AG04450 (cell line): ENCODE results near the gene IRX3. TPM values are rescaled to one million over a fixed set of nuclear protein-coding genes. Genes with fewer than 3 reads are reported as not detected.

Experiments
- CTCF ChIA-PET: fragments of 300-600, 350-600 bp; formaldehyde crosslinking; extraction: SDS; loops from one replicate; lab custom pipeline; 2022; ENCODE audit warnings: antibody characterized with exemption, inconsistent platforms; lab: Charles Lee
- POLR2A ChIA-PET: fragments of 350-600 bp; formaldehyde crosslinking; extraction: SDS; loops from one replicate; lab custom pipeline; 2021; ENCODE audit warnings: antibody characterized with exemption, inconsistent platforms; lab: Yijun Ruan, JAX
- DNase-seq: peaks from one replicate; pipeline ENCODE4 v3.0.0-alpha.2; 2011; ENCODE audit warnings: low read depth, low spot score
- H3K27ac ChIP-seq: one replicate; pipeline ENCODE4 v1.5.1; 2012; ENCODE audit warnings: low read depth, low read length, control low read depth
- H3K27me3 ChIP-seq: one replicate; pipeline ENCODE4 v1.6.0; 2012; ENCODE audit warnings: low read length; ENCODE audit not compliant: control insufficient read depth, insufficient read depth
- H3K4me3 ChIP-seq: 2 replicates; pipeline ENCODE4 v1.5.1; 2011; ENCODE audit warnings: mild to moderate bottlenecking, low read depth, low read length, control low read depth
- H3K9me3 ChIP-seq: 2 replicates; pipeline ENCODE4 v1.5.1; 2012; ENCODE audit warnings: low read length; ENCODE audit not compliant: control insufficient read depth, insufficient read depth
- polyA plus RNA-seq: library from polyadenylated mRNA; depleted of rRNA; stranded (reverse); fragments of >200 nt; gene quantifications from 2 replicates; pipeline ENCODE4 v1.2.3, GENCODE V29; 2011
- TF ChIP-seq, protein P1 (sequence below): IDR thresholded peaks from 2 replicates; pipeline ENCODE4 v1.5.1; 2011; ENCODE audit warnings: low read depth, low read length, control low read depth, inconsistent platforms

IRX3 gene
- polyA plus RNA-seq, 1 experiment, result not detected

DNA sequence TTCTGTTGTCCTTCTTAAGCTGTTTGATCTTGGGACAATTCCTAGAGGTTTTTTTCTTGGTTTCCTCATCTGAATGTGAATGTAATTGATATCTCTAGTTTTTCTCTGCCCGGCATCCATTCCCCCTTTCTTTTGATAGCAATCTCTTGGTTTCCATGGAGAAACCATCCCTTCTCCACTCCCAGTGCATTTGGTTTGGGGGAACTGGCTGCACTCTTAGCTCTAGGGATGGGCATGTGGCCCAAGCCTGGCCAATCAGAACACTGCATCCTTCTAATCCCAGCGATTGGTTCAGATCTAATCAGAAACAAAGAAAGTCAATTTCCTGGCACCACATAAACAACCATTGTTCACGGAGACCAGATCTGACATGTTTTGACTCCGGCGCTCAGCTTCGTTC lies 45.1 kb downstream of the IRX3 start:
- no peaks in the 10 kb centered on the region for H3K27me3 ChIP-seq
- TF ChIP-seq, protein P1, sequence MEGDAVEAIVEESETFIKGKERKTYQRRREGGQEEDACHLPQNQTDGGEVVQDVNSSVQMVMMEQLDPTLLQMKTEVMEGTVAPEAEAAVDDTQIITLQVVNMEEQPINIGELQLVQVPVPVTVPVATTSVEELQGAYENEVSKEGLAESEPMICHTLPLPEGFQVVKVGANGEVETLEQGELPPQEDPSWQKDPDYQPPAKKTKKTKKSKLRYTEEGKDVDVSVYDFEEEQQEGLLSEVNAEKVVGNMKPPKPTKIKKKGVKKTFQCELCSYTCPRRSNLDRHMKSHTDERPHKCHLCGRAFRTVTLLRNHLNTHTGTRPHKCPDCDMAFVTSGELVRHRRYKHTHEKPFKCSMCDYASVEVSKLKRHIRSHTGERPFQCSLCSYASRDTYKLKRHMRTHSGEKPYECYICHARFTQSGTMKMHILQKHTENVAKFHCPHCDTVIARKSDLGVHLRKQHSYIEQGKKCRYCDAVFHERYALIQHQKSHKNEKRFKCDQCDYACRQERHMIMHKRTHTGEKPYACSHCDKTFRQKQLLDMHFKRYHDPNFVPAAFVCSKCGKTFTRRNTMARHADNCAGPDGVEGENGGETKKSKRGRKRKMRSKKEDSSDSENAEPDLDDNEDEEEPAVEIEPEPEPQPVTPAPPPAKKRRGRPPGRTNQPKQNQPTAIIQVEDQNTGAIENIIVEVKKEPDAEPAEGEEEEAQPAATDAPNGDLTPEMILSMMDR, result no peak
- H3K9me3 ChIP-seq, result no peaks in the 10 kb centered on the region; the same call in 1 of the 2 replicates
- CTCF ChIA-PET, result no interaction called here
- no peak overlapping the region for H3K27ac ChIP-seq
- no peak for DNase-seq
- no peak overlapping the region for H3K4me3 ChIP-seq
- POLR2A ChIA-PET, result no interaction called here

DNA sequence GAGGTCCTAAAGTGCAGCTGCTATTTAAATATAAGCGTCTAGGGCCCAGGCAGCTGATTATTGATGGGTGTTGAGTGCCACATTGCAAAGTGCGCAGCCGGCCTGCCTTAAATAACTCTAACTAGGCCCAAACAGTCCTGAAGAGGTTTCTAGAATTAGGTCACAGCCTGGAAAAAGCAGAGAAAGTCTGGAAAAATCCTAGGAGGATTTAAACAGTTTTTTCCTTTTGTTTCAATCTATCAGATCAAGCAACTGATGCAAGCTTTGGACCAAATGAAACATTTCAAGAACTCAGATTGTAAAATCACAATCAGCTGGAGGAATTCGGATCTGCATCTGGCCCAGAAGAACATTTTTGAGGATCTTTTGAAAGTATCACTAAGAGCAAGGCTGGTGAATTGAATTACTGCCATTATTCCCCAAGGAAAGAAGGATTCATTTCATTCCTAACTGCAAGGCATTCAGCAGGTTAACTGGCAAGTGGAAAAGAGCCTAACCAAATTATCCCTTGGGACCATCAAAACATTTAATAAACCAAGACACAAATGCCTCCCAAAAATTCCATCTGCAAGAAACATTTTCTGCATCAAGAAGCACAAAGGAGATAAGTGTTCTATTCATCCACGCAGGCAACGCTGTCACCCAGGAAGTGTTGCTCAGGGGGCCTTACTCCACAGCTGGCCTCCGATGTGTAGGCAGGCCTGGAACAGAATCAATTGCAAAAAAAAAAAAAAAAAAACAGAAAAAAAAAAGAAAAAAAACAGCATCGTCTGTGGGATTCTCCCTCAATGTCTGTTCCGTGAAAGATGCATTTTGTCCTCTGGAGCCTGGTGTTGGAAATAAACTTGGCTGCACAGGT lies 46.1 kb downstream of the IRX3 start:
- no peaks in the 10 kb centered on the region for H3K27me3 ChIP-seq
- no peak overlapping the region for H3K27ac ChIP-seq
- TF ChIP-seq, protein P1, result no peak
- CTCF ChIA-PET, result no interaction called here
- no peak overlapping the region for H3K4me3 ChIP-seq
- POLR2A ChIA-PET, result no interaction called here
- DNase-seq, result no peak
- no peaks in the 10 kb centered on the region; the same call in 1 of the 2 replicates for H3K9me3 ChIP-seq

GRCh38 chr16:54239456-54239855 lies 47.1 kb downstream of the IRX3 start:
- no peak for DNase-seq
- Histone ChIP-seq H3K27ac (no peak overlapping the region), H3K9me3 (no peaks in the 10 kb centered on the region; the same call in 1 of the 2 replicates), H3K27me3 (no peaks in the 10 kb centered on the region), H3K4me3 (no peak overlapping the region)
- CTCF ChIA-PET, result no interaction called here
- POLR2A ChIA-PET, result no interaction called here
- TF ChIP-seq, protein P1, result no peak

- H3K27me3 ChIP-seq, result no peaks in the 10 kb centered on the region
- ChIA-PET CTCF (no interaction called here), POLR2A (no interaction called here)
- H3K9me3 ChIP-seq, result no peaks in the 10 kb centered on the region; the same call in 1 of the 2 replicates
- TF ChIP-seq, protein P1, result no peak
- no peak overlapping the region for H3K4me3 ChIP-seq
- no peak overlapping the region for H3K27ac ChIP-seq
- no peak for DNase-seq
Measured at GRCh38 chr16:54236773-54237172, 49.8 kb downstream of the IRX3 start.

GRCh38 chr16:54233615-54234014 lies 53.0 kb downstream of the IRX3 start:
- CTCF ChIA-PET, result no interaction called here
- Histone ChIP-seq H3K4me3 (no peak overlapping the region), H3K9me3 (no peaks in the 10 kb centered on the region; the same call in 1 of the 2 replicates), H3K27ac (no peak overlapping the region), H3K27me3 (no peaks in the 10 kb centered on the region)
- POLR2A ChIA-PET, result no interaction called here
- TF ChIP-seq, protein P1, result no peak
- DNase-seq, result no peak
